ENCODE data around the gene SYCP1. TPM values are rescaled to one million over a fixed set of nuclear protein-coding genes. Genes with fewer than 3 reads are reported as not detected.

The SYCP1 gene
- total and polyA plus RNA-seq, 3 experiments from 2014 or later, result not detected

DNA sequence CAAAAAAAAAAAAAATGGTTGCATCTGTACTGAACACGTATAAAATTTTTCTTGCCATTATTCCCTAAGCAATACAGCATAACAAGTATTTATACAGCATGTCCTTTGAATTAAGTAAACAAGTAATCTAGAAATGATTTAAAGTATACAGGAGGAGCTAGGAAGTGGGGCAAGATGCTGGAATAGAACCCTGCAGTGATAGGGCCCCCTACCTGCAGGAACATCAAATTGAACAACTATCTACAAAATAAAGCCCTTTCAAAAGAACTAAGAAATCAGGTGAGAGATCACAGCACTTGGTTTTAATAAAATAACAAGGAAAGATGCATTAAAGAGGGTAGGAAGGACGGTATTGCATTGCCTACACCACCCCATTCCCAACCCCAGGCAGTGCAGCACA is 185.8 kb downstream of the SYCP1 start:
- Histone ChIP-seq H3K4me3 (ENCODE audit: low read length) (no peak overlapping the region), H3K4me1 (ENCODE audit: insufficient read depth, low read length) (no peaks in the 10 kb centered on the region), H3K27me3 (ENCODE audit: insufficient read depth, low read length, poor library complexity, severe bottlenecking) (no peaks in the 10 kb centered on the region), H3K36me3 (ENCODE audit: insufficient read depth, low read length) (no peaks in the 10 kb centered on the region), H3K27ac (ENCODE audit: low read depth, low read length) (no peak overlapping the region), H3K9me3 (ENCODE audit: low read length) (no peaks in the 10 kb centered on the region)
- Mint-ChIP-seq H3K27ac (no peak overlapping the region), H3K27me3 (peaks cover 0 to 4% of the 10 kb centered on the region in 2 donors), H3K9me3 (peaks cover 0 to 6% (median 4%) of the 10 kb centered on the region in 5 donors), H3K4me1 (no peaks in the 10 kb centered on the region), H3K4me3 (no peak overlapping the region), H3K36me3 (peaks cover 7 to 21% (median 12%) of the 10 kb centered on the region in 3 donors)
- CTCF ChIA-PET, result interaction anchor here (2.0 kb wide), 1 partner anchor 13 kb away, joined by 5 read pairs; no protein-coding TSS in a partner anchor
- POLR2A ChIA-PET, result interaction anchor here (0.7 kb wide), 1 partner anchor 30 kb away, joined by 5 read pairs; no protein-coding TSS in a partner anchor
- no peak for DNase-seq

DNA sequence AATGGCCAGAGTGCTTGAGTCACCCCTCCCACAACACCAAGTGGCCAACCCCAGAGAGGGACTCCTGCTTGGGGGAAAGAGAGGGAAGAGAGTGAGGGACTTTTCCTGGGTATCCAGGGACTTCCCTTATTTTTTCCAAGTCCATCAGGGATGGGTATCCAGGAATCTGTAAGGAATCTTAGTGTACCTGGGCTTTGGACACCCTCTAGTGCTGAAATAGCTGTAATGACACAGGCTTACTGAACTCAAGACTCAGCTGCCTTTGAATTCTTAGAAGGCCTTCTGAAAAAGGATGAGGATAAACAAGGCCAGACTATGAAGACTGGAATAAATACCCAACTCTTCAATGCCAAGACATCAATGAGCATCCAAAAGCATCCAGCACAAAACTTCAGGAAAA is 187.0 kb downstream of the SYCP1 start:
- no peak overlapping the region for H3K4me3 Mint-ChIP-seq
- peaks cover 0 to 6% (median 4%) of the 10 kb centered on the region in 5 donors for H3K9me3 Mint-ChIP-seq
- H3K27ac Mint-ChIP-seq, result no peak overlapping the region
- Histone ChIP-seq H3K9me3 (ENCODE audit: low read length) (no peaks in the 10 kb centered on the region), H3K27me3 (ENCODE audit: insufficient read depth, low read length, poor library complexity, severe bottlenecking) (no peaks in the 10 kb centered on the region), H3K27ac (ENCODE audit: low read depth, low read length) (no peak overlapping the region), H3K4me1 (ENCODE audit: insufficient read depth, low read length) (no peaks in the 10 kb centered on the region), H3K4me3 (ENCODE audit: low read length) (no peak overlapping the region), H3K36me3 (ENCODE audit: insufficient read depth, low read length) (no peaks in the 10 kb centered on the region)
- peaks cover 6 to 28% (median 12%) of the 10 kb centered on the region in 3 donors for H3K36me3 Mint-ChIP-seq
- POLR2A ChIA-PET, result no interaction called here
- no peaks in the 10 kb centered on the region for H3K27me3 Mint-ChIP-seq
- CTCF ChIA-PET, result interaction anchor here (2.0 kb wide), 1 partner anchor 11 kb away, joined by 5 read pairs; no protein-coding TSS in a partner anchor
- H3K4me1 Mint-ChIP-seq, result no peaks in the 10 kb centered on the region
- no peak for DNase-seq

Other genes with a start within 250 kb of the SYCP1 start
- gene DENND2C, start 184.8 kb upstream of the SYCP1 start, total RNA-seq, result under 1 TPM; 0.59 to 0.75 TPM
- gene DENND2C, start 184.8 kb upstream of the SYCP1 start, polyA plus RNA-seq, result 0.47 TPM
- gene AMPD1, start 159.3 kb upstream of the SYCP1 start, total RNA-seq, result not detected
- not detected for gene AMPD1, start 159.3 kb upstream of the SYCP1 start, polyA plus RNA-seq
- gene NRAS, start 138.1 kb upstream of the SYCP1 start, total RNA-seq, result 10 to 100 TPM; 77.6 to 78.2 TPM
- gene NRAS, start 138.1 kb upstream of the SYCP1 start, polyA plus RNA-seq, result 27.1 TPM
- 100 to 1,000 TPM; 481 to 513 TPM for gene CSDE1, start 96.9 kb upstream of the SYCP1 start, total RNA-seq
- gene CSDE1, start 96.9 kb upstream of the SYCP1 start, polyA plus RNA-seq, result 357 TPM
- 10 to 100 TPM; 66.0 to 70.3 TPM for gene SIKE1, start 74.2 kb upstream of the SYCP1 start, total RNA-seq
- 29.7 TPM for gene SIKE1, start 74.2 kb upstream of the SYCP1 start, polyA plus RNA-seq
- gene TSHB, start 175.0 kb downstream of the SYCP1 start, total RNA-seq, result not detected
- gene TSHB, start 175.0 kb downstream of the SYCP1 start, polyA plus RNA-seq, result not detected
- gene TSPAN2, start 234.6 kb downstream of the SYCP1 start, total RNA-seq, result 1 to 10 TPM; 1.3 to 2.0 TPM
- gene TSPAN2, start 234.6 kb downstream of the SYCP1 start, polyA plus RNA-seq, result 7.1 TPM

Measured in CD8-positive, alpha-beta memory T cell (primary cell).